Measurements from ENCODE around the gene JADE2. TPM values are rescaled to one million over a fixed set of nuclear protein-coding genes. Genes with fewer than 3 reads are reported as not detected.
"Not testable (repeated sequence)": the region's sequence is repeated elsewhere in the genome, so short reads cannot be mapped to it uniquely, and the experiment has no call there.

Gene JADE2
- total RNA-seq, 2 experiments from 2014 or later = 32.3 to 67.0 TPM

GRCh38 chr5:134552301-134552700 is 26.8 kb downstream of the JADE2 start:
- H3K4me2 ChIP-seq (ENCODE audit: low read length) = no peak overlapping the region
- no peak for TF ChIP-seq EZH2phosphoT487 (IDR thresholded peaks at IDR 0.05; ENCODE audit: borderline replicate concordance, low read depth, low read length)
- no peak for TF ChIP-seq CTCF (conservative IDR thresholded peaks at IDR 0.05; ENCODE audit: low read length)
- no peaks in the 10 kb centered on the region for H3K9me2 ChIP-seq (ENCODE audit: insufficient read depth, low read length)
- H3K79me2 ChIP-seq (ENCODE audit: insufficient read depth, low read depth, low read length) = peaks cover 37% of the 10 kb centered on the region; the same call in 1 of the 2 replicates
- no peak overlapping the region for H3K4me3 ChIP-seq (ENCODE audit: low read depth, low read length, poor library complexity, severe bottlenecking)
- no peak overlapping the region for H2AFZ ChIP-seq (ENCODE audit: low read length)
- no peak for DNase-seq (ENCODE audit: low spot score)
- H3K27ac ChIP-seq (ENCODE audit: low read depth, low read length, poor library complexity, severe bottlenecking) = no peak overlapping the region
- ChIA-PET POLR2A (interaction anchor here (0.6 kb wide), 2 partner anchors 92 to 548 kb away, joined by 5 read pairs; no protein-coding TSS in a partner anchor), CTCF (ENCODE audit: unreplicated experiment) (no interaction called here)
- intact Hi-C loops (cut with micrococcal nuclease; ENCODE audit: unreplicated experiment) = no loop called here
- no peaks in the 10 kb centered on the region for H4K20me1 ChIP-seq (ENCODE audit: insufficient read depth, low read length)
- TSS peak; percentile 24 for BruUV-seq (replicated peaks)
- peaks cover 78% of the 10 kb centered on the region for H3K4me1 ChIP-seq (ENCODE audit: insufficient read depth, low read length, poor library complexity, severe bottlenecking)
- H3K9me3 ChIP-seq (ENCODE audit: low read length) = no peaks in the 10 kb centered on the region
- H3K36me3 ChIP-seq (ENCODE audit: insufficient read depth, low read length) = peaks cover 91% of the 10 kb centered on the region

DNA sequence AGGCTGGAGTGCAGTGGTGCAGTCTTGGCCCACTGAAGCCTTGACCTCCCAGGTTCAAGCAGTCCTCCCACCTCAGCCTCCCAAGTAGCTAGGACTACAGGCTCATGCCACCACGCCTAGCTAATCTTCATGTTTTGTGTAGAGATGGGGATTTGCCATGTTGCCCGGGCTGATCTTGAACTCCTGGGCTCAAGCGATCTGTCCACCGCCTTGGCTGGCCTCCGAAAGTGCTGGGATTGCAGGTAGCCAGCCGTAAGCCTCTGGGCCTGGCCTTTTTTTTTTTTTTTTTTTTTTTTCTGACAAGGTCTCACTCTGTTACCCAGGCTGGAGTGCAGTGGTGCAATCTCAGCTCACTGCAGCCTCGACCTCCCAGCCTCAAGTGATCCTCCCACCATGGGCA is 27.2 kb downstream of the JADE2 start:
- DNase-seq (ENCODE audit: low spot score); CTCF ChIA-PET (ENCODE audit: unreplicated experiment); H3K9me2 ChIP-seq (ENCODE audit: insufficient read depth, low read length); BruUV-seq (replicated peaks); H4K20me1 ChIP-seq (ENCODE audit: insufficient read depth, low read length); H2AFZ ChIP-seq (ENCODE audit: low read length); H3K27ac ChIP-seq (ENCODE audit: low read depth, low read length, poor library complexity, severe bottlenecking); H3K9me3 ChIP-seq (ENCODE audit: low read length); H3K4me2 ChIP-seq (ENCODE audit: low read length); H3K4me3 ChIP-seq (ENCODE audit: low read depth, low read length, poor library complexity, severe bottlenecking); intact Hi-C loops (cut with micrococcal nuclease; ENCODE audit: unreplicated experiment): not testable (repeated sequence)
- peaks cover 33% of the 10 kb centered on the region; the same call in 1 of the 2 replicates for H3K79me2 ChIP-seq (ENCODE audit: insufficient read depth, low read depth, low read length)
- POLR2A ChIA-PET = interaction anchor here (0.6 kb wide), 1 partner anchor 93 kb away, joined by 5 read pairs; no protein-coding TSS in a partner anchor
- H3K36me3 ChIP-seq (ENCODE audit: insufficient read depth, low read length) = peaks cover 87% of the 10 kb centered on the region
- H3K4me1 ChIP-seq (ENCODE audit: insufficient read depth, low read length, poor library complexity, severe bottlenecking) = peaks cover 74% of the 10 kb centered on the region

- H3K9me2 ChIP-seq (ENCODE audit: insufficient read depth, low read length) = no peaks in the 10 kb centered on the region
- H3K4me2 ChIP-seq (ENCODE audit: low read length) = peak overlapping the region; percentile 55
- H3K36me3 ChIP-seq (ENCODE audit: insufficient read depth, low read length) = peaks cover 81% of the 10 kb centered on the region
- BruUV-seq (replicated peaks) = no TSS peak
- ChIA-PET POLR2A (interaction anchor here (1.0 to 2.5 kb wide), 2 partner anchors 9 to 332 kb away, joined by 3 to 20 read pairs; no protein-coding TSS in a partner anchor), CTCF (ENCODE audit: unreplicated experiment) (no interaction called here)
- no peaks in the 10 kb centered on the region for H3K9me3 ChIP-seq (ENCODE audit: low read length)
- no peaks in the 10 kb centered on the region for H4K20me1 ChIP-seq (ENCODE audit: insufficient read depth, low read length)
- DNase-seq (ENCODE audit: low spot score) = no peak
- peaks cover 63% of the 10 kb centered on the region for H3K4me1 ChIP-seq (ENCODE audit: insufficient read depth, low read length, poor library complexity, severe bottlenecking)
- H3K27ac ChIP-seq (ENCODE audit: low read depth, low read length, poor library complexity, severe bottlenecking) = peak overlapping the region; percentile 64
- H3K4me3 ChIP-seq (ENCODE audit: low read depth, low read length, poor library complexity, severe bottlenecking) = peak overlapping the region; percentile 8
- H3K79me2 ChIP-seq (ENCODE audit: insufficient read depth, low read depth, low read length) = peaks cover 23% of the 10 kb centered on the region; the same call in 1 of the 2 replicates
- H2AFZ ChIP-seq (ENCODE audit: low read length) = no peak overlapping the region
- no peak for TF ChIP-seq CTCF (conservative IDR thresholded peaks at IDR 0.05; ENCODE audit: low read length)
- TF ChIP-seq EZH2phosphoT487 (IDR thresholded peaks at IDR 0.05; ENCODE audit: borderline replicate concordance, low read depth, low read length) = no peak
- intact Hi-C loops (cut with micrococcal nuclease; ENCODE audit: unreplicated experiment) = no loop called here
These were observed 28.4 kb downstream of the JADE2 start for GRCh38 chr5:134553821-134554267.

Measured in OCI-LY7 (cell line).